Hippocampal formation (tissue), 2 donors: ENCODE results near the gene RNF222.

Experiments
- DNase-seq, 2 donors: peaks; one replicate each; lab custom pipeline; 2025; lab: John Stamatoyannopoulos, UW

The RNF222 gene, protein sequence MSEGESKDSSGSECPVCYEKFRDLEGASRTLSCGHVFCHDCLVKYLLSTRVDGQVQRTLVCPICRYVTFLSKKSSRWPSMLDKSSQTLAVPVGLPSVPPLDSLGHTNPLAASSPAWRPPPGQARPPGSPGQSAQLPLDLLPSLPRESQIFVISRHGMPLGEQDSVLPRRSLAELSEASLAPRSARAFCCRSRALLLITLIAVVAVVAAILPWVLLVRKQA

DNA sequence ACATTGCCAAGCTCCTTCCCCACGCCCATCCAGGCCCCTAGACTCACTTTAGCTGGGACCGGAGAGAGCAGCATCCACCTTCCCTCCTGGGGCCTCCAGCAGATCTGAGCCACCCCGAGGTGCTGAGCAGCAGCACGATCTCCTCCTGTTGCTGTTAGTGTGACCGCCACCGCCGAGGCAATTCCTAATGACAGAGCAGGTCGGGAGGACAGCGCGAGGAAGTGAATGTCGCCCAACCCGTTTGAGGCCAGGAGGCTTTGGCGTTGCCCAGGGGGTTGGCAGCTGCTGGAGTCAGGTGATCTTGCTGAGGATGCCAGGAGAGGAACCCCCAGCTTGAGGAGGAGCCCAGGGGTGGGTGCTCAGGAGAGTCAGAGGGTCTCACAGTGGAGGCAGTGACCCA lies at the start of gene RNF222:
Gene RNF222 (minus strand): TSS at position 192 of the 400 bp plus-strand sequence. CDS start 4,366 bp downstream, outside the sequence.
- DNase-seq = no peak

DNA sequence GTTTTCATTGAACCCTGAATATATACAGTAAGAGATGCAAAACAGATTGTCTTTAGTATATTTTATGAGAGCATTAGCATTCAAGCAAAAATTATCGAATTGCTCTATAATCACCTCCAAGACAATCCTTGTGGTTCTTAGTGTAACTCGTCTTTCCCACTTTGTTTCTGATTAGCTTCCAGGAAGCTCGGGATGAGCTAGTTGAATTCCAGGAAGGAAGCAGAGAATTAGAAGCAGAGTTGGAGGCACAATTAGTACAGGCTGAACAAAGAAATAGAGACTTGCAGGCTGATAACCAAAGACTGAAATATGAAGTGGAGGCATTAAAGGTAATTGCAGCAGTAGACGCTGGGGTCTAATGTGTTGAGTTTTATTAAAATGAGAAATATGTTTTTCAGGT lies 47.9 kb upstream of the RNF222 start:
- no peak for DNase-seq

DNA sequence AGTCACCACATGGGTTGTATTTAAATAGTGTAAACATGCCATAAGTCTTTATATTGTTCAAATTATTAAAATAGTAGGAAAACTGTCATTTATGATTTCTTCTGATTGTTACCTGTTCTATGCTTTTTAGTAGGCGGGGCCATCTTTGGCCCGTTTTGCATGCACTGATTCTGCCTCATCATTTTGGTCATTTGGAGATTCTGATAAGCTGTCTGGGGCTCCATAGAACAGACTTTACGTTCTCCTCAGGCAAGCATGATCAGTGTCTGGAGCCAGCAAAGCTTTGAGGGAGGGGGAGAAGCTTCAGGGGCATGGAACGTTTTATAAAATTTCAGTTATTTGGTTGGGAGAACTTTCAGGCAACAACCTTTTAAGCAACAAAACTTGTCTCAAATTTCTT lies 46.9 kb upstream of the RNF222 start:
- DNase-seq = no peak

DNA sequence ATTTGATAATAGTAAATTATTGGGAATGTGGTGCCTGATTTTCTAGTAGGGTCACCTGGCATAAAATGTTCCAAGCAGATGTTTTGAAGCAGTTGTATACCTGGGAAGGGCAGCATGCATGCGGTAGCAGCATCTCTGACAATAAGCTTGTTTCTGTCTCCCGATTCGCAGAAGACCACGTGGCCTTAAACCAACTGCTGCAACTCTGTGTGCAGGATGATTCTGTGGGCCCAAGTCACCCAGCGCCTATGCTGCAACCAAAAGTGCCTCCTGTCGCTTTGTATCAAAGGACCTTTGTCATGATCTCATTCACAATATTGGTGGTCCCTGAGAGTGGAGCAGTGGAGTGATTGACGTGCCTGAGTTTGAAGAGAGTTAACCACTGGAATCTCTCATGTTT lies 46.1 kb upstream of the RNF222 start:
- no peak for DNase-seq

DNA sequence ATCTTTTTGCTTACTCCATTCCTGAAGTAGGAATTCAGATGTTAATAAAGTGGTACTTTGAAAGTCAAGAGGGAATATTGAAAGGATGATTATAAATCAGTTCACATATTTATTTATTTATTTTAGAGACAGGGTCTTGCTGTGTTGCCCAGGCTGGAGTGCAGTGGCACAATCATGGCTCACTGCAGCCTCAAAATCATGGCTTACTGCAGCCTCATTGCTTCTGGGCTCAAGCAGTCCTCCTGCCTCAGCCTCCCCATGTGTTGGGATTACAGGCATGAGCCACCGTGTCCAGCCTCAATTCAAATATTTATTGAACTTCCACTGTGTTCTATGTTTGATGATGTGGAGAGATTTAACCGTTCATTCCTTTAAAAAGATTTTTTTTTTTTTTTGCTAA lies 44.7 kb upstream of the RNF222 start:
- DNase-seq = no peak

DNA sequence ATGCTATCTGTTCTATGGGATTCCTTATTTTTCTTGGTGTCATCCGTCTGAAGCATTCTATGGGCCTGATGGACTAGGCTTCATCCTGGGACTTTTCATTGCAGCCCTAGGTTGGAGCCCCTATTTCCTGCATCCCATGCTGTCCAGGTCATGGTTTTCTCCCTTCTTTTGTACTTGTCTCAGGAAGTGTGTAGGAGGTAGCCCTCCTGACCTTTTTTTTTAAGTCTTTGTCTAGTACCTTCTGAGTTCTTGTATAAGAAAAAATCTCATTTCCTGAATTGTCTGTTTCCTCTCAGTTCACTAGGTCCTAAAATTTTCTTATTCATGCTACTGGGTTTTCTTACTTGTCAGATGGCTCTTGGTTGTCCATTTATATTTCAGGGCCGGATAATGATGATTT lies 44.1 kb upstream of the RNF222 start:
- DNase-seq = no peak

DNA sequence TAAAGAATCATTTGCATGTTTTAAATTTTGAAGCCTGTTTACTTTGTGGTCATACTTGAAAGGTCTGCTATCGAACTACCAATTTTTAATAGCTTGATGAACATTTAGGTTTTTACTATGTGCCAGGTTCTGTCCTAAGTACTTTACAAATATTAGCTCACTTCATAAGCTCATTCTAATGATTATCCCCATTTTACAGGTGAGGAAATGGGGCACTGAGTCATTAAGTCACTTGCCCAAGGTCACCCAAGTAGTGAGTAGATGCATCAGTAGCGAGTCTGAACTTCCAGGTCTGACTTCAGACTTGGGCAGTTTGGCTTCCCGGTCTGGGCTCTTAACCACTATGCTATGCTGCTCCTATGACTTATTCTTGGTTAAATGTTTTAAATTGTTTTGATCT lies 42.1 kb upstream of the RNF222 start:
- DNase-seq = no peak

DNA sequence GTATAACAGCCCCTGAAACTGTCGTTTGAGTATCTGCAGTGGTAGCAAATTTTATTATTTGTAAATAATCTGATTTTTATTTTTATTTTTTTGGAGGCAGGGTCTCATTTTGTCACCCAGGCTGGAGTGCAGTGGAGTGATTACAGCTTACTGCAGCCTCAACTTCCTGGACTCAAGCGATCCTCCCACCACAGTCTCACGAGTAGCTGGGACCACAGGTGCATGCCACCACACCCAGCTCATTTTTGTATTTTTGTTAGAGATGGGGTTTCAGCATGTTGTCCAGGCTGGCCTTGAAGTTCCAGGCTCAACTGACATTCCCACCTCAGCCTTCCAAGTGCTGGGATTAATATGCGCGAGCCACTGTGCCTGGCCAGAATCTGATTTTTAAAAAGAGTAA lies 40.8 kb upstream of the RNF222 start:
- no peak for DNase-seq

DNA sequence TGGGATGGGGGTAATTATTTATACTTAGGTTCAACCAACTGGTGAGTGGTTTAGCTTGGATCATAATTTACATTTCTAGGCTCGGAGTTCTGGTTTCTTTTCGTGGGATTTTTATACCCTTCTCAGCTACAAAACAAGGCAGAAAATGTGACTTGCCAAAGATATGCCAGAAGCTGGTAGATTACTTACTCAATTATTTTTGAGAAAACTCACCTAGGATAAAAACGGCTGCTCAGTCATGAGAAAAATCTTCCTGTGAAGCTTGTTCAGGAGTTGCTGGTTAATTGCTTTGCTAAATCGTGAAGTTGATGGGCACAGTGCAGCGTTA lies 39.2 kb upstream of the RNF222 start:
- DNase-seq = no peak

DNA sequence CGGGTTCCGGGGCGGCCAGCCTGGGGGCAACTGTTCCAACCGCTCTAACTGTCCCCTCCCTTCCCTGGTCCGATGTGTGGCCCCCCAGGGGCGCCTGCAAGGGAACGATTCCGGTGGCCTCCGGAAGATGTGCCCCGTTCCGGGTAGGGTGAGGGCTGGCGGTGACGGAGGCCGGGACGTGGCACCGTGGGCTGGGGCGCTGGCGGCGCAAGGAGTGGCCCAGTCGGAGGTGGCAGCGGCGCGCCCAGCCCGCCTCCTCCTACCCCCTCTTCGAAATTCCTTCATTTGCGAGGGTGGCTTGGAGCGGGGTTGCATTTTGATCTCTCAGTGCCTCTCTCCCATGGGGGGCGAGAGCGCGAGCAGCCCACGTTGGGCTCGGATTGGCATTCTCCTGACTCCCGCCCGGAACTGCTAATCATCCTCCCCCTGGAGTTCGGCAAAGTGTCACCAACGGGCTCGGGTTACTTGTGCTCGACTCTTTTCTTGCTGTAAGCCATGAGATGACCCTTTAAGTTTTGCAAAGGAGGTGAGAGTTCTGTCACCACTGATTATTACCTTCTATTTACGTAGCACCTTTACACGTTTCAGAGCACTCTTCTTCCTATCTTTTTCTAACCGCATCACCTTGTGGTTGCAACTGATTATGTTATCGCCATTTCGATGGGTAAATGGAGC lies 38.7 kb upstream of the RNF222 start:
- DNase-seq = no peak

DNA sequence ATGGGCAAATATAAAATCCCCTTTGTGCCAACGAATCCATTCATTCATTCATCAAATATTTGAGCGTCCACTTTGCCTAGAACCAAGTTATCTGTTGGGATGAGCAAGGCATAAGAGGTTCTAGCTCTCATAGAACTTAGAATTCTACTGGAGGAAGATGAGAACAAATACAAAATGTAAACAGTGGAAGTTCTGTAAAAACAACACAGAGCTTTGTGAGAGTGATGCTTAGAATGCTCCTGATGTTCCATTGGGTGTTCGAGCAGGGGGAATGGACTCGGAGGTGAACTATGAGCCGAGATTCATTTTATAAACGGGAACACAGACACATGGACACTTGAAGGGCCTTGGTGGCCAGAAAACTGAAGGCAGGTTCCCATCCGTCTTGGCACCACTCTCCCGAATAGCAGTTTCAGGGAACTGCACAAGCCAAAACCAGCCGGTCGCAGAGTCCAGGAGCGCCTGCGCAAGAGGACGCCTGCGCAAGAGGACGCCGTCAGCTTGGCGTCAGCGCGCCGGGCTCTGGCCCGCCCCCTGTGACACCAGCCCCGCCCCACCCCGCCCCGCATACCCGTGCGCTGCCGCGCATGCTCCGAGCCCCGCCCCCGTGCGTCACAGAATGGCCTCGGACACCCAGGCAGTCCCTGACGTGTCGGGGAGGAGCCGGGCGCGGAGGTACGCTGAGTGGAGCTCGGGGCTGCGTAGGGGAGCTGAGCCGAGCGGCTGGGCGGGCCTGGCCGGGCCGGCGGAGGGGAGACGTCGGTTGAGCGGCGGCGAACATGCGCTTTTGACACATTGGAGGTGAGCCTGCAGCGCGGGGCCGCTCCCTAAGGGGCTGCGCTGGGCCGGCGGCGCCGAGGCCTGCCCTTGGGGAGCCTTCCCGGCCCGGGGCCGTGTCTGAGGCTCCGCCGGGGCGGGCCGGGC lies 37.9 kb upstream of the RNF222 start, which contains the start of gene NDEL1:
Gene NDEL1 (plus strand): TSS at position 640 of the 924 bp plus-strand sequence. CDS start 8,388 bp downstream, outside the sequence.
- peak; percentile 96 to 98 for DNase-seq

DNA sequence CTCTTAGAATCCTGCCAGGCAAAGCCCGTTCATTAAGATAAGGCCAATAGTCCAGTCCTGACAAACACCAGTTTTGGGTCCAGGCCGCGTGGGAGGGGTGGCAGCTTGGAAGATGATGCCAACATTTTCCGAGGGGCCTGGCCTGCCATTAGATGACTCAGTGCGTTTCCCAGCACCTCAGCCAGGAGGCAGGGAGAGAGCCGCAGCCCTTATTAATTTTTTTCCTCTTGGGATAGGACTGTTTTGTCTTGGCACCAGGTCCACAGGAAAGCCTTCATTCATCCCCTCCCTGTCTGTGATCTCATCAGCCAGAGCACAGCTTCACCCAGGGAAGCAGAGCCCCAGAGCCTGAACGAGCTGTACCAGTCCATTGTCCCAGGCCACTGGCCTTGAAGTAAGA lies 33.3 kb upstream of the RNF222 start:
- DNase-seq = peak in 1 of 2 donors; percentile 5

DNA sequence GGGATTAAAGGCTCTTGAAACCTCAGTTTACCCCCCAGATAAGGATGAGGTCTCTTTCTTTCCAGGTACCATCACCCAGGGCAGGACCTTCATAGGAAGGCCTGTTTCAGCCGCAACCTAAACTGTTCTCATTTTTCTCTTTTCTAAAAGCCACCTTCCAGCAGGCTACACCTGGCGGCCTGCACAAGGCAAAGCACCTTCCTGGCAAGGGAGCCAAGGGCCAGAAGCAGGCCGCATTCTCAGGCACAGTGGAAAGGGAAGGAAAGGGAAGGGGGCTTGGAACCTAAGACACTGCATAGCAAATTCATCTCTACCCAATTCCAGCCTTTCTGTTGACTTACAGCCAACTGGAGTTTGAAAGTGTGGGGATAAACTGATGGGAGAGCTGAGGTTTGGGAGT lies 29.2 kb upstream of the RNF222 start:
- no peak for DNase-seq

DNA sequence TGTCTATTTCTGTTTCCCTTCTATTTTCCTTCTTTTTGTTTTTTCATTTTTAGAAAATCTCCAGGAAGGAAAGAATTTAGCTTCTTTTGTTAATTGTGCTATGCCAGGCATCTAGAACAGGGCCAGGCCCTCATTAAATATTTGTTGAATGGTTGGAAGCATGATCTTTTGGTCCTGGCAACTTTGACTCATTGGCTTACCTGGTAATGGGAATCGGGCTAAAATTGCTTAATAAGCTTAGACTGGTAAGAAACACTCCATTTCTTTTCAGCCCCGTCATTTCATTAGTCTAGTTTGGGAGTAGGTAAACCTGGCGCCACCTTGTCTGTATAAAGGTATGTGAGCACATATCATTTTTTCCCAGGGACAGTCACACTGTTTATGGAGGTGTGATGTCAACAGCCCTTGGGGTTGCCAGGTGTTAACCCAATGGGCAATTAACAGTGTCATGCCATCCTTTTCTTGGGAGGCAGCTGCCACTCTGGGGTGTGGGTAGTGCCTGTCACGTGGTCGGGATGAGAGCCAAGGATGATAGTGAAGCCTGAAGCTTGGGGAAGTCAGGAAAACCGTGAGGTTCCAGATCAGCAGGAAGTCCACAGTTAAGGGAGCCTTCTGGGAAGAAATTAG lies 28.6 kb upstream of the RNF222 start:
- no peak for DNase-seq

DNA sequence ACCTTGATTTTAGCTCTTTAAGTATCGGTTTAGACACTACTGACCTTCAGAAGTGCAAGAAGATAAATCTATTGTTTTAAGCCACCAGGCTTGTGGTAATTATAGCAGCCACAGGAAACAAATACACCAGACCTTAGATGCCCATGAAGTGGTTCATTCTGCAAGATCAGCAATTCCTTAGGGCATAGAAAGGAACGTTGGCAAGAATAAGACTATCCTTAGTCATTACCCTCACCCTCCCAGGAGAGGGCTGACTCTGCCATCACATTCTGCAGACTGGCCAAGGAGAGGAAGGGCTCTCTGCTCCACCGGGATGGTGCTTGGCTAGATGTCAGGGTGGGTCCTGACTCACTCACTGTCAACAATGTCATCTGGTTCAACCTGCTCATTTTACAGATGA lies 23.9 kb upstream of the RNF222 start:
- DNase-seq = no peak

DNA sequence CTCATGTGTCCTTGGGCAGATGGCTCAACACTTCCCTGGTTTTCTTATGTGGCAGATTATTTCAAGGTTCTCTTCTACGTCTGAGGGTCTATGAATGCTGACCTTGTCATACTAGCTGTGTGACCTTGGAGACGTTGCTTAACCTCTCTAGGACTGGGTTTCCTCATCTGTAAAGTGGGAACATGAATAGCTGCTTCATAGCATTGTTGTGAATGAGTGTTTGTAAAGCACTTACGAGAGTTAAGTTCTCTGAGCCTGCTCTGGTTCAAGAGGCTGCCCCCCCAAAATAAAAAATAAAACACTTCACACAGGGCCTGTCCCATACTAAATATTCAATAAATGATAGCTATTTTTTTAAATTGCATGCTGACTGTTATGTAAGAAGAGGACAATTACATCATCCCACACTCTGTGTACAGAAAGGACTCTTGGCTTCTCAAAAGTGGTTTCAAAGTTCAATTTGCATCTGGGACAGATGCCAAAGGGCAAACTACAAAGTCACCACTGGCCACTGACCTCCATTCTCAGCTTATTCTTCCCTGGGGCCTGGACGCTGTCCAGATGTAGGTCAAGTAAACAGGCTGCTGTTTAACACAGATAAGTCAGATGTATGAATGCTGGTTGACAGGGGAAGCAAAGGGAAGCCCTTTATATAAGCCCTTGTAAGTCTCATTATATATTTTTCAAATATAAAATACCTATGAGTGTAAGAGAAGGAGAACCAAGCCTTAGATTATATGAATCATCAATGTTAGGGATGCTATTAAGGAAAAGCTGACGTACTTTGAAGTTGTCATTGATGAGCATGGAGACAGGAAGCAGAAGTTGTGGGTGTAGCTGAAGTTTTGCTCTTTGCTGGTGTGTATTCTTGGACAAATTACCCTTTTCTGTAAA lies 22.7 kb upstream of the RNF222 start:
- DNase-seq = peak in 1 of 2 donors; percentile 6

DNA sequence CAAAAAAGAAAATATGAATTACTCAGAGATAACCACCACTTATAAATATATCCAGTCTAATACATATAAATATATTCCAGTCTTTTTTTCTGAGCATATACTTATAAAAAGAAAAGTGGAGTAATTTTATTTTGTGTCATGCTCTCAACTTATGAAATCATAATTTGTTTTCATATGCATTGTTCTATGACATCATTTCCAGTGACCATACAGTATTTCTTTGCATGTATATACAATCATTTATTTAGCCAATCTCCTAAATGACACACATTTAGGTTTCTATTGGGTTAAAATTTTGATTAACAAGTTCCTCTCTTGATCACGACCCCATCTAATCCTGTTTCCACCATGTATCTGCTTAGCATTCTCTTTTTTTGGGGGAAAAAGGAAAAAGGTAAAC lies 21.7 kb upstream of the RNF222 start:
- DNase-seq = no peak

DNA sequence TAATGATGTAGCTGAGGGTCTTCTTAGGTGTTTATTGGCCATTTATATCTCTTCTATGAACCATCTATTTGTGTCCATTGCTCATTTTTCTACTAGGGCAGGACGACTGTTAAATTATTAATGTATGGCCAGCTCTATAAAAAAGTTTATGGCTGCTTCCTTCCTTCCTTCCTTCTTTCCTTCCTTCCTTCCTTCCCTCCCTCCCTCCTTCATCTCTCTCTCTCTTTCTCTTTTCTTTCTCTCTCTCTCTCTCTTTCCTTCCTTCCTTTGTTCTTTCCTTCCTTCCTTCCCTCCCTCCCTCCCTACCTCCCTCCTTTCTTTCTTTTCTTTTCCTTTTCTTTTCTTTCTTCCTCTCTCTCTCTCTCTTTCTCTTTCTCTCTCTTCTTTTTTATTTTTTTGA lies 20.8 kb upstream of the RNF222 start:
- no peak for DNase-seq

DNA sequence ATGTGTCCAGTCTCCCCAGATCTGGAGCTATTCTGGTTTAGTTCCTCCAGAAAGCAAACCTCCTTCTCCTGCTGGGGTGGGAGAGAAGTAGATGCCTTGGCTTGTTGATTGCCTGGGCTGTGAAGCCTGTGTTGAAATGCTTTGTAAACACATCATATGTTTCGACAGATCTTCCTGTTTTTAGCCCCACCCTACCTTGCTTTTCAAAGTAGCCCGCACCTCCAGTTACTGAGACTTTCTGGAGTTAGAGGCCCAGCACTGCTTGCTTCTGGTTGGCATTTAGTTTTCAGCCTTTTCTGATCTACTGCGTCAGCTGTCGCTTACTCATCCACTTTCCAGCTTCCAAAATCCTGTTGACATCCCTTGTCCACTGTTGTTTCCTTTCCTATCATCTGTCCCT lies 20.2 kb upstream of the RNF222 start:
- no peak for DNase-seq

DNA sequence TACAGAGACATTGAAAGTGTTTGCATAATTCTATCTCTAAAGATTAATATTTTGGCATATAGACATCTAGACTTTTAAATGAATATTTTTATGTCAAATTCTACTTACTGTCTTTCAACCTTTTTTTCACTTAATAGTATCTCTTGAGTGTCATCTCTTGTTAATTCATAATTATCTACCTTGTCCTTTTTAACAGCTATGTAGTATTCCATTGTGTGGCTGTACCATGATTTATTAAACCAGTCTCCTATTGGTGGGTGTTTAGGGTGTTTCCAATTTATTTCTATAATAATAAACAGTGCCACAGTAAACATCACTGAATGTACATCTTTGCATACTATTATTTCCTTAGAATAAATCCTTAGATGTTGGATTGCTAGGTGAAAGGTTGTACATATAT lies 16.3 kb upstream of the RNF222 start:
- no peak for DNase-seq

DNA sequence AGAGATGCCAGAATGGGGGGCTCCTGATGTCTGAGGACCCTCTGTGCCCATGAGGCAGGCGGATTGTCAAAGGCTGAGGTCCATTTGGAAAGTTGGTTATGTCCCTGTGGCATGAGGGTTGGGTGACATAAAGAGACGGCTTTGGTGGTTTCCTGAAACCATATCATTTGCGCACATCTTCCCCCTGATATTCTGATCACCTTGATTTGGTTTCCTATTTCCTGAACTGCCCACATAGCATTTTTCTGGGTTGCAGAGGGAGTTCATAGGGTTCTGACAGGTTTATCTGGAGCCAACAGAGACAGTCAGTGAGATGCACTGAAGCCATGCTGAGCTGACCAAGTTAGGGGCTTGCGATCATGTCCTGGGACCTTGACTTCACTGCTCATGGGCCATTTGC lies 15.7 kb upstream of the RNF222 start:
- DNase-seq = no peak
